ENCODE data around the gene PLS3.

The PLS3 gene

DNA sequence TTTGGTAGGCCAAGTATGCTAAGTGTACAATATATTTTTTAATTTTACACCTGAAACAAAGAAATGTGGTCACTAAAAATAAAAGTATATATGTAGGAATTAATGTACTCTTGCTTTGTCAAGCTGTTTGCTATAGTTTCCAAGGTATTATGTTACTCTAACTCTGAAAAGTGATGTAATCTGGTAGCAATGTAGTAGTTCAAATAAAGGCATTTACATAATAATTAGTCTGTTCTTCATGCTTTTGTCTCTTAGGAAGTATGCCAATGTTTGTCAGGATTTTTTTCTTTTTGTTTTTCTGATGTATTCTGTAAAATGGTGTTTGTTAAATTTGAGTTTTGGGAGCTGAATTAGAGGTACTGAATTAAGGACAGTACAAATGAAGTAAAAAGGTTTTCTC lies 89.5 kb downstream of the PLS3 start:
- H3K36me3 Mint-ChIP-seq (ENCODE audit: low read depth): no peaks in the 10 kb centered on the region
- H3K4me3 Mint-ChIP-seq: no peak overlapping the region
- no peak overlapping the region for H3K27ac Mint-ChIP-seq
- no peak for DNase-seq
- H3K9me3 Mint-ChIP-seq: no peaks in the 10 kb centered on the region
- no peaks in the 10 kb centered on the region for H3K4me1 Mint-ChIP-seq (ENCODE audit: low read depth)
- peaks cover 8% of the 10 kb centered on the region for H3K27me3 Mint-ChIP-seq

- Mint-ChIP-seq H3K27ac (no peak overlapping the region), H3K4me3 (no peak overlapping the region), H3K27me3 (peaks cover 12% of the 10 kb centered on the region), H3K36me3 (ENCODE audit: low read depth) (no peaks in the 10 kb centered on the region), H3K9me3 (no peaks in the 10 kb centered on the region), H3K4me1 (ENCODE audit: low read depth) (no peaks in the 10 kb centered on the region)
- peak; percentile 32 for DNase-seq
Observed at GRCh38 chrX:115650916-115651315, 89.9 kb downstream of the PLS3 start.

- no peak overlapping the region for H3K27ac Mint-ChIP-seq
- H3K4me3 Mint-ChIP-seq: no peak overlapping the region
- no peak for DNase-seq
- H3K4me1 Mint-ChIP-seq (ENCODE audit: low read depth): no peaks in the 10 kb centered on the region
- no peaks in the 10 kb centered on the region for H3K9me3 Mint-ChIP-seq
- no peaks in the 10 kb centered on the region for H3K36me3 Mint-ChIP-seq (ENCODE audit: low read depth)
- peaks cover 18% of the 10 kb centered on the region for H3K27me3 Mint-ChIP-seq
Observed at GRCh38 chrX:115652221-115652620, 91.2 kb downstream of the PLS3 start.

DNA sequence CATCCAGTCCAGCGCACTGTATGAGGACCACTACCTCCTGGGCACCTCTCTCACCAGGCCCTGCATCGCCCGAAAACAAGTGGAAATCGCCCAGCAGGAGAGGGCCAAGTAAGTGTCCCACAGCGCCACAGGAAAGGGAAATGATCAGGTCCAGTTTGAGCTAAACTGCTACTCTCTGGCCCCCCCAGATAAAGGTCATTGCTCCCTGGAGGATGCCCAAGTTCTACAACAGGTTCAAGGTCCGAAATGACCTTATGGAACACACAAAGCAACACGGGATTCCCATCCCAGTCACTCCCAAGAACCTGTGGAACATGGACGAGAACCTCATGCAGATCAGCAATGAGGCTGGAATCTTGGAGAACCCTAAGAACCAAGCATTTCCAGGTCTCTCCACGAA lies 104.1 kb downstream of the PLS3 start:
- DNase-seq: no peak
- peaks cover 5% of the 10 kb centered on the region for H3K27me3 Mint-ChIP-seq
- no peaks in the 10 kb centered on the region for H3K4me1 Mint-ChIP-seq (ENCODE audit: low read depth)
- no peak overlapping the region for H3K4me3 Mint-ChIP-seq
- no peak overlapping the region for H3K27ac Mint-ChIP-seq
- H3K9me3 Mint-ChIP-seq: no peaks in the 10 kb centered on the region
- H3K36me3 Mint-ChIP-seq (ENCODE audit: low read depth): no peaks in the 10 kb centered on the region

GRCh38 chrX:115679460-115679859 lies 118.5 kb downstream of the PLS3 start:
- no peak for DNase-seq
- Mint-ChIP-seq H3K36me3 (ENCODE audit: low read depth) (no peaks in the 10 kb centered on the region), H3K4me3 (no peak overlapping the region), H3K27ac (no peak overlapping the region), H3K4me1 (ENCODE audit: low read depth) (no peaks in the 10 kb centered on the region), H3K27me3 (peaks cover 16% of the 10 kb centered on the region), H3K9me3 (no peaks in the 10 kb centered on the region)

GRCh38 chrX:115687595-115687994 lies 126.6 kb downstream of the PLS3 start:
- no peak for DNase-seq
- Mint-ChIP-seq H3K36me3 (ENCODE audit: low read depth) (no peaks in the 10 kb centered on the region), H3K4me3 (no peak overlapping the region), H3K9me3 (no peaks in the 10 kb centered on the region), H3K27ac (no peak overlapping the region), H3K27me3 (peaks cover 29% of the 10 kb centered on the region), H3K4me1 (ENCODE audit: low read depth) (peaks cover 1% of the 10 kb centered on the region)

GRCh38 chrX:115689931-115690330 lies 129.0 kb downstream of the PLS3 start:
- H3K36me3 Mint-ChIP-seq (ENCODE audit: low read depth): no peaks in the 10 kb centered on the region
- peaks cover 1% of the 10 kb centered on the region for H3K4me1 Mint-ChIP-seq (ENCODE audit: low read depth)
- peaks cover 45% of the 10 kb centered on the region for H3K27me3 Mint-ChIP-seq
- H3K27ac Mint-ChIP-seq: no peak overlapping the region
- no peak overlapping the region for H3K4me3 Mint-ChIP-seq
- no peaks in the 10 kb centered on the region for H3K9me3 Mint-ChIP-seq
- no peak for DNase-seq

DNA sequence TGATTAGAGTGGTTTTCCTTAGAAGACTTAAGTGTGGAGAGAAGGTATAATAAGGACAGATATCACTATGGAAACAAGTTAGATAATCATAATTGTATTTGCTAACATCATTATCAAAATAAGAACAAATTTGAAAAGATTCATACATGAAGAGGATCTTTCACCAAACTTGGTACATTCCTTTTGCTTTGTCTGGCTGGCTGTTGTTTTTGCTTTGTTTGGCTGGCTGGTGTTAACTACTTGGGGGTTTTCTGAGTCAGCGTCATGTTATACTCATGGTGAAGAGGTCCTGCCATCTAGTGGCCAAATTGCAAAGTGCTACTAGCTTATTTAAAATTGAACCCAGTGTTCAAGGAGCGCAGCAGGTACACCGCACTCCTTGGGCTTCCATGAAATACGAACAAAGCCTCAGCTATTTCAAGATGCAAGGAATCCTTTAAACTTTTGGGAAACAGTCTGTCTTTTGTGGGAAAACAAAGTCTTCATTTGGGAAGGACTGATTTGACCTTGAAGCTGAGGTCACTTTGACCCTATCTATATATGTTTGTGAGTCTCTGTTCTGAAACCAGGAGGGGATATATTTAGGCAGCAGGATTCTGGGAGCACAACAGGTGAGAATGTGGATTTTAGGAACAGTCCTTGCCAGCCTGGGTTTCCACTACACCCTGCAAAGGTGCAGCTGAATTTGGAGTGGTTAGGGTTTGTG lies 129.7 kb downstream of the PLS3 start:
- H3K27ac Mint-ChIP-seq: no peak overlapping the region
- no peaks in the 10 kb centered on the region for H3K9me3 Mint-ChIP-seq
- DNase-seq: peak; percentile 32
- H3K4me1 Mint-ChIP-seq (ENCODE audit: low read depth): peaks cover 1% of the 10 kb centered on the region
- H3K27me3 Mint-ChIP-seq: peaks cover 49% of the 10 kb centered on the region
- H3K36me3 Mint-ChIP-seq (ENCODE audit: low read depth): no peaks in the 10 kb centered on the region
- no peak overlapping the region for H3K4me3 Mint-ChIP-seq

DNA sequence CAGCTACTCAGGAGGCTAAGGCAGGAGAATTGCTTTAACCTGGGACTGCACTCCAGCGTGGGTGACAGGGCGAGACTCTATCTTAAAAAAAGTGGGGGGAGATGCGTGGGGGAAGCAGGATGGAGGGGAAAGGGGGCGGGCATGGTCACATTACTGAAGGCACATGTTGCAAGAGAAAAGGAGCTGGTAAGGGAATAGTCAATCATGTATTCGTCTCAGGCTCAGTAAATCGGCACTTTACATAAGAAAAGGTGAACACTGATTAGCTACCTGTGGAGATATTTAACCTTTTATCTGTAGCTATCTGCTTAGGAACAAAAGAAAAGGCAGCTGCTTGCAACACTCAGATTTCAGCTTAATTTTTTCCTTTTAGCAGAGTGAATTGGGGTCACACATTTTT lies 132.5 kb downstream of the PLS3 start:
- H3K36me3 Mint-ChIP-seq (ENCODE audit: low read depth): no peaks in the 10 kb centered on the region
- no peaks in the 10 kb centered on the region for H3K9me3 Mint-ChIP-seq
- no peak overlapping the region for H3K27ac Mint-ChIP-seq
- DNase-seq: no peak
- no peak overlapping the region for H3K4me3 Mint-ChIP-seq
- H3K27me3 Mint-ChIP-seq: peaks cover 58% of the 10 kb centered on the region
- H3K4me1 Mint-ChIP-seq (ENCODE audit: low read depth): peaks cover 1% of the 10 kb centered on the region

DNA sequence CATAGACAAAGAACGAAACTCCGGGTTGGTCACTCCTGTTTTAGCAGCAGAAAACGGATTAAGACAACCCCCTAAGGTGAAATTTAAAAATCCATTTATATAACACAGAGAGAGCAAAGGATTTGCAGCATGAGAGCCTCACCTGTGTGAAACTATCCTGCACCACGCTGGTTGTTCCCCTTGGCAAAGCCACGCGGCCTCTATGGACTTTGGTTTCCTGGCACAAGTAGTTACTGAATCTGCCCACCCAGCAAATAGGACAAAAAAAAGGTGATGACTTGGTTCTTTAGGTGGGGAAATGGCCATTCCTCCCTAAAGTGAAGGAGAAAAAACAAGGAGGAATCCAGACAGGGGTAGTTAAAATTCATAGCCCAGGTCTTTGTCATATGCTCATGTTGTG lies 133.1 kb downstream of the PLS3 start:
- Mint-ChIP-seq H3K4me1 (ENCODE audit: low read depth) (peaks cover 1% of the 10 kb centered on the region), H3K9me3 (no peaks in the 10 kb centered on the region), H3K36me3 (ENCODE audit: low read depth) (no peaks in the 10 kb centered on the region), H3K4me3 (no peak overlapping the region), H3K27me3 (peaks cover 54% of the 10 kb centered on the region), H3K27ac (no peak overlapping the region)
- DNase-seq: no peak

- H3K36me3 Mint-ChIP-seq (ENCODE audit: low read depth): no peaks in the 10 kb centered on the region
- H3K9me3 Mint-ChIP-seq: no peaks in the 10 kb centered on the region
- H3K4me1 Mint-ChIP-seq (ENCODE audit: low read depth): no peaks in the 10 kb centered on the region
- DNase-seq: no peak
- H3K4me3 Mint-ChIP-seq: no peak overlapping the region
- no peak overlapping the region for H3K27ac Mint-ChIP-seq
- peaks cover 40% of the 10 kb centered on the region for H3K27me3 Mint-ChIP-seq
Observed at GRCh38 chrX:115696039-115696438, 135.1 kb downstream of the PLS3 start.

DNA sequence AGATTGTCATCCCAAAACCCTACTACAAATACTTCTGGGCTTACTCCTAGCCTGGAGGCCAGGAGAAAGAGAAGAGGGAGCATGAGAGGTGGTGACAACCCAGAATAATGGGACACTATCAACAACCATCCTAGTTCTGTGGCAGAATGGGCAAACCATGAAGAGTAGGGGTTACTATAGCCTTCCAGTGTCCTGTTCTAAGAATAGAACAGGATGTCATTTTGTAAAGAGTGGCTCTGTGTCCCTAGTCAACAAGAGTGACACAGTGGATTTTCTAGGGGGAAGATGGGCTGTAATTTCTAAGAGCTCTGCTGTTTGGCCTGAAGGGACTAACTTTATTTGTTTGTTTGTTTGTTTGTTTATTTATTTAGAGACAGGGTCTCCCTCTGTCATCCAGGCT lies 136.0 kb downstream of the PLS3 start:
- no peak overlapping the region for H3K4me3 Mint-ChIP-seq
- H3K27ac Mint-ChIP-seq: no peak overlapping the region
- no peaks in the 10 kb centered on the region for H3K9me3 Mint-ChIP-seq
- H3K36me3 Mint-ChIP-seq (ENCODE audit: low read depth): no peaks in the 10 kb centered on the region
- H3K27me3 Mint-ChIP-seq: peaks cover 40% of the 10 kb centered on the region
- H3K4me1 Mint-ChIP-seq (ENCODE audit: low read depth): no peaks in the 10 kb centered on the region
- DNase-seq: no peak

- peaks cover 40% of the 10 kb centered on the region for H3K27me3 Mint-ChIP-seq
- H3K4me3 Mint-ChIP-seq: no peak overlapping the region
- no peaks in the 10 kb centered on the region for H3K4me1 Mint-ChIP-seq (ENCODE audit: low read depth)
- H3K9me3 Mint-ChIP-seq: no peaks in the 10 kb centered on the region
- H3K27ac Mint-ChIP-seq: no peak overlapping the region
- DNase-seq: no peak
- no peaks in the 10 kb centered on the region for H3K36me3 Mint-ChIP-seq (ENCODE audit: low read depth)
Observed at GRCh38 chrX:115697806-115698205, 136.8 kb downstream of the PLS3 start.
